Measurements from ENCODE around the gene SLC25A1.
"Not testable (repeated sequence)": the region's sequence is repeated elsewhere in the genome, so short reads cannot be mapped to it uniquely, and the experiment has no call there.

Gene SLC25A1

GRCh38 chr22:19156109-19156508, 22.4 kb downstream of the SLC25A1 start:
- not testable (repeated sequence) for DNase-seq

DNA sequence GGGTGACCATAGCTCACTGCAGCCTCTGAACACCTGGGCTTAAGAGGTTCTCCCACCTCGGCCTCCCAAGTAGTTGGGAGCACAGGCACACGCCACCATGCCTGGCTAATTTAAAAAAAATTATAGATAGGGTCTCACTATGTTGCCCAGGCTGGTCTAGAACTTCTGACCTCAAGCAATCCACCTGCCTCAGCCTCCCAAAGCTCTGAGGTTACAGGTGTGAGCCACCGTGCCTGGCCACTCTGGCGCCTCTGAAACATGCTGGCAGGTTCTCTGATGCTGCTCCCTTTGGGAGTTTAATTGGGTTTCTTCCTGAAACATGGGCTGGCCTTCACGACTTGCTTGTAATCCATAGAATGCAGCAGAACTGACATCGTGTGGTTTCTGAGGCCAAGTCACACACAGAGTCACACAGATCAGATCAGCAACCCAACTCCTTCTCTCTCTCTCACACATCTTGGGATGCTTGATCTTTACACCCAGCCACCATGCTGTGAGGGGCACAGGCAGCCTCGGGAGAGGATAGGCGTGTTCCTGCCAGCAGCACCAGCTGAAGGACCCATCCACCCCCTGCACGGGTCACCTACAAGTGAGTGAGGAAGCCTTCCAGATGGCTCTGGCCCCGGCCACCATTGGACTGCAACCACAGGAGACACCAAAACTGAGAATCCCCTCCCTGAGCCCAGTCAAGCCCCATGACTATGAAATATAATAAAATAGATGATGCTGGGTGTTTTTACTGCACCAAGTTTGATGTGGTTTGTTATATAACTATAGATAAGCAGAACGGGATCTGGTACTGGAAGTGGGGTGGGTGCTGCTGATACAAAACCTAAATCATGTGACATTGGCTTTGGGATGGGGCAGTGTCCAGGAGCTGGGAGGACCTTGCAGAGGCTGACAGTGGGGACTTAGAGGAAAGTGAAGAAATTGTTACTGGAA, 25.3 kb downstream of the SLC25A1 start:
- no peak for DNase-seq

- no peak for DNase-seq
Measured at GRCh38 chr22:19151329-19152191, 27.0 kb downstream of the SLC25A1 start.

DNA sequence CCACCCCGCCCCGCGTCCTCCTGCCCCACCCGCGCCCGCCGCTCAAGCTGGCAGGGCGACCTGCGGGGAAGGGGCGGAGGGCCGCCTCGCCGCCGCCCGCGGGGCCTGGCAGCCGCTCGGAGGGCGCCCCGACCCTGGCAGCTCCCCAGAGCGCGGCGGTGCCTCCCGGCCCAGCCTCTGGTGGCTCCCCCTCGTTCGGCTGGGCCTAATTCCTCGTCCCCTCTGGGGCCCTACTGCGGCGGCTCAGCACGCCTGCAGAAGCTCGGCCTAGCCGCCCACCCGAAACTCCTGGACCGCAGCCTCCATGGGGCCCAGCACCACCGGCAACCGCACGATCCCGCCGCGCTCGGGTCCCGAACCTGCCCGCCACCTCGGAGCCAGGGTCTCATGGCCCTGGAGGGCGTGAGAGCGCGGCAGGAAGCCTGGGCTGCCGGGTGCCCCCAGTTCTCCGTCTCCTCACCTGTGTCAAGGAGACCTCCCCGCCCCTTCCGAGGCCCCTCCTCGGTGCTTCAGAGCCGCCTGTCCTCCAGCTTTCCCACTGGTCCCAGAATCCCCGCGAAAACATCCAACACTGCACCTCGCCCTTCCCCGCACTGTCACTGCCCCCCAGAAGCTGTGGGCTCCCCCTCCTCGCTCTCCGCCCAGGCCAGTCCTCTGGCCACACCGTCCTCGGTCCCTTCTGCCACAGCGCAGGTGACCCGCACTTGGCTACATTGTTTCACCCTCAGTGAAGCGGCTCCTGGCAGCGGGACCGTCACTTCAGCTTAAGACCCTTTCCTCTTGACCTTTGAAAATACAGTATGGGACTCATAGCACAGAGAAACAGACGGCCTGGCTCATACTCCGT, 27.8 kb downstream of the SLC25A1 start:
- no peak for DNase-seq

- no peak for DNase-seq
Measured at GRCh38 chr22:19149991-19150390, 28.5 kb downstream of the SLC25A1 start, which contains the start of gene GSC2. Gene GSC2, minus strand, starts transcription at chr22:19150292. Its CDS starts 9 bp downstream, at chr22:19150283.

DNA sequence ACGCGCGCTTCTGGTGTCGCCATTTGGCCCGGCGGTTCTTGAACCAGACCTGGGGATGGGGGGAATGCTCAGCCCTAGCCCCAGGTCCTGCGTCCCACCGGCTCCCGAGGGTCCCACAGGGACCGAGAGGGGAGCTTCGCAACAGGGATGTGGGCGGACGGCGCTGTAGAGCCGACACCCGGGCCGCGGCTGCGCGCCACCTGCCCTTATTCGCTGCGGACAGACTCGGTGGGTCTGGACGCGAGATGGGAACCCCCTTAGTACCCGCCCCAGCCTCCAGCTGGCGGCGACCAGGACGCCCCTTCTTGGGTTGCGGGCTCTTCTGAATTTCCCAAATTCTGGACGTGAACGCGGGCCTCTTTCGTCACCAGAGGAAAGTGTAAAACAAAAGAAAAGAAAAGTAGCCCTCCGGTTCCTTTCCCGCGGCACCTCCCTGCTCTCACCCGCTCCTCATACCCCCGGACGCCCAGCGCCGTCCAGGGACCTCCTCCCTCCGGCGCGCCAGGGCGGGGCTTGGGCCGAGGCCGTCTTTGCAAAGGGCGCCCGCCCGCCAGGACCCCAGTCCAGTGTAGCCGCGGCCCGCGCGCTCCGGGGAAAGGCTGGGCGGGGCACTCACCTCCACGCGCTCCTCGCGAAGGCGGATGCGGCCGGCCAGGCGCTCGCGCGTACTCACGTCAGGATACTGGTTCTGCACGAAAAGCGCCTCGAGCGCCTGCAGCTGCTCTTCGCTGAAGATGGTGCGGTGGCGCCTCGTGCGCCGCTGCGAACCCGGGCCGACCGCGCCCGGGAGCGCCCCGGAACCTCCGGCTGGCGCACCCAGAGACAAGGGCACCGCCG, 29.3 kb downstream of the SLC25A1 start:
- no peak for DNase-seq

- no peak for DNase-seq
Measured at GRCh38 chr22:19148417-19149046, 30.0 kb downstream of the SLC25A1 start.

DNA sequence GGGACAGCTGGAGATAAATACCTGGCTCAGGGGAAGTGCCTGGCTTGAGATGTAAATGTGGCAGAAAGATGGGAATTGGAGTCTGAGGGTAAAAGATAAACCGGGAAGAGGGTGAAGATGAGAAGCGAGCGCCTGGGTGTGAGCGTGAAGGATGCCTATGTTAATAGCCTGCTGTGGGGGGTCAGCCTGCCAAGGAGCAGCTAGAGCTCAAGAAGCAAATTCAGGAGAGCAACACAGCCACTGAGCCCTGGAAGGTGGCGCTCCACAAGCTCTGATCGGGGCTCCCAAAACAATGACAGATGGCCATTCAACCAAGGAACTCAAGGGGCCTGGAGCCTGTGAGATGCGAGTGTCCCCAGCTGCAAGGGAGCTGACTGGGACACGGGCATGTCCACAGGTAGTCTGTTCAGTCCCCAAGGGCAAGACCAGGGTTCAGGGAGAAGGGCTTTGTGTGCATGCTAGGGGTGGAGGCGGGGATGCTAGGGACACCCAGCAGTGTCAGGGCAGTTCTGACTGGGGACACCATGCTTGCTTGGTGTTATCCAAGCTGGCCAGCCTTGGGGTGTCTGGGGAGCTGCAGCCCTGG, 31.2 kb downstream of the SLC25A1 start:
- DNase-seq, result no peak

DNA sequence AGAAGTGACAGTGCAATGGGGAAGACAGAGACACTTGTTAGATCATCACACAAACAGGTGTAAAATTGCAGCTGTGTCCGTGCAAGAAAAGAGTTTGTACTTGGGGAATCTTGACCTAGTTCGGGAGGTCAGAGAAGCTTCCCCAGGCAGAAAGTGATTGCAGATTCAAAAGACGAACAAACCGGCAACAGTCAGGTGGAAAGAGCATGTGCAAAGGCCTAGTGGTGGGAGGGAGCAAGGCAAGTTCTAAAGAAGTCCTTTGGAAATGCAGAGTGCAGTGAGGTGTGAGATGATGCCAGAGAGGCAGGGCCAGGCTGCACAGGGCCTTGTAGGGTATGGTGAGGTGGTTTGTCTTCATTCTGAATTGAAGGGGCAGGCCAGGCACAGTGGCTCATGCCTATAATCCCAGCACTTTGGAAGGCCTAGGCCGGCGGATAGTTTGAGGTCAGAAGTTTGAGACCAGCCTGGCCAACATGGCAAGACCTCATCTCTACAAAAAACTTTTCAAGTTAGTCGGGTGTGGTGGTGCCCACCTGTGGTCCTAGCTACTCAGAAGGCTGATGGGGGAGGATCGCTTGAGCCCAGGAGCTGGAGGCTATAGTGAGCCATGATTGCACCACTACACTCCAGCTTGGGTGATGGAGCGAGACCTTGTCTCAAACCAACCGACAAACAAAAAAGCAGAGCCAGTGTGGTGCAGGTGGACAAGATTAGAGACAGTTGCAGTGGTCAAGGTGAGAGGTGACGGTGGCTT, 32.1 kb downstream of the SLC25A1 start:
- DNase-seq, result no peak

- DNase-seq, result no peak
Measured at GRCh38 chr22:19143967-19144400, 34.6 kb downstream of the SLC25A1 start.

GRCh38 chr22:19143212-19143611, 35.3 kb downstream of the SLC25A1 start:
- no peak for DNase-seq

DNA sequence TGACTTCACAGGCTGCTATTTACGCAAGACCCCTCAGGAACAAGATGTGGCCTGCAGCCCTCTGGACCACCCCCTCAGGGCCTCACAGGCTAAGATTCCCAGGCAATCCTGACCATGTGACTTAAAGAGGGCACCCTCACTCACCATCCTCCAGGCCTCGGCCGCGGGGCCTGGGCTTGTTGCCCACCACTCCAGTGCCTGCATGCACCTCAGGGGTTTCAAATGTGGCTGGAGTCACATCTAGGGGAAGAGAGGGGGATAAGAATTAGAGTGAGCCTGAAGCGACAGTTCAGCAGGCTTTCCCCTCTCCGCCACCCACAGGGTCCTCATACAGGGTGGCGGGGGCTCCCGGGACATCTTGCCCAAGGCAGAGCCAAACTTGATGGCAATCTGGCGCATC, 36.1 kb downstream of the SLC25A1 start:
- no peak for DNase-seq

- DNase-seq, result no peak
Measured at GRCh38 chr22:19139974-19140373, 38.6 kb downstream of the SLC25A1 start.

DNA sequence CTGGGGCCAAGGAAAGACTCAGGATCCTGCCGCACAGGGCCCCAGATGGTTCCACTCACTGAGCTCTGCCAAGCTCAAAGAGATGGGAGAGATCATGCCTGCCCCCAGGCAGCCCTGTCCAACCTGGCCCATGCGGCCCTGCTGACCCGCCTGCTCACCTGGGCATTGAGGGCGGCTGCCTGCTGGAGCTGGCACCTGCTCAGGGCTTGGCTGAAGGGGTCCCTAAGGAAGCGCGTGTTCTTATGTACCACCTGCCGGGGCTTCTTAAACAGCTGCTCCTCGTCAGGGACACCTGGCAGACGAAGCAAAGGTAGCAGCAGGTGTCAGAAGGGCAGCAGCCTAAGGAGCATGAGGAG, 39.6 kb downstream of the SLC25A1 start:
- no peak for DNase-seq

DNA sequence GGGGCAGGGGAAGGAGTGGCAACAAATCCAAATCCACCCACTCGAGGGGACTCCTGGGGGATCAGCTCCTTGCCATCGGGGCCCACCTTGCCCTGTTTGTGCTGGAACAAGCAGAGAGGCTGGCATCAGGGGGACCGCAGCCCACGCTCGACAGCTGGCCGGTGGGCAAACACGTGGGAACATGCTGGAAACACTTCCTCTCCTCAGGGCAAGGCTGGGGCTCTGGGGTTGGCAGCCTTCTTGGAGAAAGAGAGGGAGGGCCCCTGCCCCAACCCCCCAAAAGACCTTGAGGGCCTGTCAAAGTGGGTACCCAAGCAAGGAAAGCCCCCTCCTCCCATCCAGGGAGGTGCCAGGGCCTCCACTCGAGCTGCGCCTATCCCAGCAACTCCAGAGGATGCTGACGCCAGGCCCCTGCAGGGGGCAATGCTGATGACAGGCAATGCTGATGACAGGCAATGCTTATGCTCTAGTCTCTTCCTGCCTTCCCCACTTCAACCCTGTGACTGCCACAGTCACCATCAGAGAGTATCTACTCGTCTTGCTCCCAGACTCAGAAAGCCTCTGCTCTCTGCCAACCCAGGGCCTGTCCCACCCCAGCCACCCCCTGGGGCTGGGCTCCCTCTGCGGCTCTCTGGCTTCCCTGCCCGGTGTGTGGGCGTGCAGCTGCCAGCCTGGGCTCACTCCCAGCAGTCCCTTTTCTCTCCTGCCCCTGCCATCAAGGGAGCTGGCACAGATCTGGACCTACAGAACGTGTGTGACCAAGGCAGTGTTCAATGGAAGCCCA, 40.1 kb downstream of the SLC25A1 start:
- DNase-seq, result no peak

DNA sequence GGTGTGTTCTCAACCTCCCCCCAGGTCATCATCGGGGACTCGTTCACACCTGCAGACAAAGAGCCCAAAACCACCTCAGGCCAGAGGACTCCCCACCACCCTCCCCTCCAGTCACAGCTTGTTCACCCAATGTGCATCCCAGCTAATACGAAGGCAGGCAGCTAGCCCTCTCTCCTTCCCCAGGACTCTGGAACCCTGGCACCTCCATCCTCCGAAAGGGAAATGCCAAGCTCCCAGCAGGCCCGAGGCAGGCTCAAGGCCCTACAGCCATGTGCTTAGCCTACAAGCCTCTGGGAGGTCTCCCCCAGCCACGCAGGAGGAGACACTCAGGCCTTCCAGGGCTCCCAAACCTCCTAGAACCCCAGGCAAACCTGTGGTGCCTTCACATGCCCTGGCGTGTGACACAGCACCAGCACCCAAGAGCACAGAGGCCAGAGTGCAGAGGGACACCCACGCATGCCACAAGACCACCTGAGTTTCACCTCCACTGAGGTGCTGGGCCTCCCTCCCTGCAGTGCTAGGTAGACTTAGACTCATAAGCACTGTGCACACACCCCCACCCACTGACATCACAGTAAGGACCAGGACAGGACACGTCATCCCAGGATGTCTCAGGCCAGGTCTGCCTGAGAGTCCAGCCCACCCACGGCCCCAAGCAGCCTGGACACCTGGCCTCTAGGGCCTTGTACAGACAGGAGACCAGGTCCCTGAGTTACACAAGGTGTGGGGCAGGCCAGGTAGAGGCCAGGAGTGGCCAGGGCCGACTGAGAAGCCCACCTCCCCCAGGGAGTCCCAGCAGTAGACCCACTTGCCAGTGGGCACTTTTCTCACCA, 40.9 kb downstream of the SLC25A1 start:
- no peak for DNase-seq

DNA sequence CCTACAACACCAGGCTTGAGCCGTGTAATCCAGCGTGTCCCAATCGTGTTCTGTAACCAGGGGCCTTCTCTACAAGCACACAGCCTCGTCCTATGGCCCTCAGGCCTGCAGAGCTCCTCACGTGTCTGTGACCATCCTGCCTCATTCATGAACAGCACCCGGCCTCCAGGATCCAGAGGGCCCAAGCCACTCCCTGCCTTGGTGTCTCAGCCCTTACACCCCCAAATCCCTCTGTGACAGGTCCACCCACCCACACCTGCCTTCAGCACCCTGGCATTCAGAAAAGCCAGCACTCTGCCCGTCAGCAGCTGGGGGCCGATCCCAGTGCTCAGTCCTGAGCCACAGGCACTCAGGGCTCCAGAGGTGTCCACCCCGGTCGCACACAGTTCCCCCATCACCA, 41.6 kb downstream of the SLC25A1 start:
- no peak for DNase-seq

- no peak for DNase-seq
Measured at GRCh38 chr22:19134874-19135273, 43.7 kb downstream of the SLC25A1 start.

All from DMS 273 treated with DMSO at 0.1 percent for 48 hours (cell line).